HTR-8/SVneo (cell line): ENCODE results near the gene ACOX3.

ENCODE experiments used
- DNase-seq: peaks from one replicate; pipeline ENCODE4 v3.0.0; 2011; ENCODE audit warnings: low spot score, mixed read lengths; ENCODE audit not compliant: insufficient read length
- FAIRE-seq: peaks from 2 replicates; lab custom pipeline; 2011; peaks lifted over from hg19 to GRCh38; lab: Jason Lieb, UNC

The ACOX3 gene

GRCh38 chr4:8378101-8378724 is 62.3 kb downstream of the ACOX3 start:
- FAIRE-seq (no peak), DNase-seq (no peak)

- no peak for DNase-seq
- no peak for FAIRE-seq
Observed at GRCh38 chr4:8377103-8378075, 63.1 kb downstream of the ACOX3 start.

- DNase-seq (no peak), FAIRE-seq (no peak)
Observed at GRCh38 chr4:8376361-8377102, 64.0 kb downstream of the ACOX3 start.

- FAIRE-seq (no peak), DNase-seq (no peak)
Observed at GRCh38 chr4:8374851-8375649, 65.5 kb downstream of the ACOX3 start.

- FAIRE-seq, result no peak
- no peak for DNase-seq
Observed at GRCh38 chr4:8373973-8374545, 66.5 kb downstream of the ACOX3 start.

GRCh38 chr4:8373270-8373972 is 67.1 kb downstream of the ACOX3 start:
- DNase-seq (no peak), FAIRE-seq (no peak)

GRCh38 chr4:8372506-8372905 is 68.0 kb downstream of the ACOX3 start:
- FAIRE-seq, result no peak
- no peak for DNase-seq

GRCh38 chr4:8371596-8371995 is 68.9 kb downstream of the ACOX3 start:
- FAIRE-seq, result no peak

GRCh38 chr4:8370835-8371595 is 69.5 kb downstream of the ACOX3 start:
- FAIRE-seq, result no peak
- DNase-seq, result no peak

More at GRCh38 chr4:8371596-8371995, 68.9 kb downstream of the ACOX3 start:
- DNase-seq, result no peak

GRCh38 chr4:8370106-8370787 is 70.3 kb downstream of the ACOX3 start:
- FAIRE-seq, result no peak

GRCh38 chr4:8369426-8370105 is 71.0 kb downstream of the ACOX3 start:
- no peak for FAIRE-seq
- DNase-seq, result no peak

More at GRCh38 chr4:8370106-8370787, 70.3 kb downstream of the ACOX3 start:
- no peak for DNase-seq

- DNase-seq (no peak), FAIRE-seq (no peak)
Observed at GRCh38 chr4:8368998-8369397, 71.5 kb downstream of the ACOX3 start.

- FAIRE-seq, result no peak
- no peak for DNase-seq
Observed at GRCh38 chr4:8368061-8368481, 72.5 kb downstream of the ACOX3 start.

GRCh38 chr4:8366601-8367000 is 73.9 kb downstream of the ACOX3 start:
- DNase-seq, result no peak
- no peak for FAIRE-seq

- no peak for FAIRE-seq
Observed at GRCh38 chr4:8365951-8366350, 74.6 kb downstream of the ACOX3 start.

GRCh38 chr4:8365353-8365752 is 75.2 kb downstream of the ACOX3 start:
- DNase-seq, result no peak
- no peak for FAIRE-seq

More at GRCh38 chr4:8365951-8366350, 74.6 kb downstream of the ACOX3 start:
- DNase-seq, result no peak

- FAIRE-seq, result no peak
- DNase-seq, result no peak
Observed at GRCh38 chr4:8364848-8365350, 75.6 kb downstream of the ACOX3 start.
